ENCODE measurements around the gene TTPAL.

TTPAL gene

GRCh38 chr20:44536175-44536574 lies 60.5 kb downstream of the TTPAL start:
- H3K36me3 Mint-ChIP-seq (ENCODE audit: low read depth): no peaks in the 10 kb centered on the region

GRCh38 chr20:44537993-44538392 lies 62.3 kb downstream of the TTPAL start:
- H3K4me3 Mint-ChIP-seq: no peak overlapping the region
- no peak overlapping the region for H3K27ac Mint-ChIP-seq
- no peaks in the 10 kb centered on the region for H3K9me3 Mint-ChIP-seq
- intact Hi-C loops (cut with micrococcal nuclease): loop anchor here (10.0 kb wide), 1 partner anchor 57 kb away; no protein-coding TSS in a partner anchor
- H3K36me3 Mint-ChIP-seq (ENCODE audit: low read depth): no peaks in the 10 kb centered on the region
- peaks cover 16% of the 10 kb centered on the region for H3K4me1 Mint-ChIP-seq (ENCODE audit: low read depth)
- peaks cover 5% of the 10 kb centered on the region for H3K27me3 Mint-ChIP-seq

More at GRCh38 chr20:44536175-44536574, 60.5 kb downstream of the TTPAL start:
- H3K9me3 Mint-ChIP-seq: no peaks in the 10 kb centered on the region
- peaks cover 21% of the 10 kb centered on the region for H3K4me1 Mint-ChIP-seq (ENCODE audit: low read depth)
- intact Hi-C loops (cut with micrococcal nuclease): loop anchor here (10.0 kb wide), 1 partner anchor 59 kb away; no protein-coding TSS in a partner anchor
- no peak overlapping the region for H3K27ac Mint-ChIP-seq
- peaks cover 11% of the 10 kb centered on the region for H3K27me3 Mint-ChIP-seq
- no peak overlapping the region for H3K4me3 Mint-ChIP-seq

- H3K4me3 Mint-ChIP-seq: no peak overlapping the region
- H3K4me1 Mint-ChIP-seq (ENCODE audit: low read depth): peaks cover 15% of the 10 kb centered on the region
- H3K27me3 Mint-ChIP-seq: peaks cover 3% of the 10 kb centered on the region
- no peaks in the 10 kb centered on the region for H3K9me3 Mint-ChIP-seq
- H3K36me3 Mint-ChIP-seq (ENCODE audit: low read depth): no peaks in the 10 kb centered on the region
- no peak overlapping the region for H3K27ac Mint-ChIP-seq
- intact Hi-C loops (cut with micrococcal nuclease): no loop called here
Measured at GRCh38 chr20:44540834-44541233, 65.2 kb downstream of the TTPAL start.

GRCh38 chr20:44541992-44542391 lies 66.3 kb downstream of the TTPAL start:
- Mint-ChIP-seq H3K4me3 (no peak overlapping the region), H3K27me3 (peaks cover 3% of the 10 kb centered on the region), H3K36me3 (ENCODE audit: low read depth) (no peaks in the 10 kb centered on the region), H3K9me3 (no peaks in the 10 kb centered on the region), H3K27ac (no peak overlapping the region), H3K4me1 (ENCODE audit: low read depth) (peaks cover 7% of the 10 kb centered on the region)
- intact Hi-C loops (cut with micrococcal nuclease): no loop called here

- Mint-ChIP-seq H3K4me1 (ENCODE audit: low read depth) (peaks cover 7% of the 10 kb centered on the region), H3K27me3 (peaks cover 3% of the 10 kb centered on the region), H3K27ac (no peak overlapping the region), H3K36me3 (ENCODE audit: low read depth) (no peaks in the 10 kb centered on the region), H3K9me3 (no peaks in the 10 kb centered on the region), H3K4me3 (no peak overlapping the region)
- intact Hi-C loops (cut with micrococcal nuclease): no loop called here
Measured at GRCh38 chr20:44542890-44543289, 67.2 kb downstream of the TTPAL start.

GRCh38 chr20:44543358-44543757 lies 67.7 kb downstream of the TTPAL start:
- Mint-ChIP-seq H3K4me1 (ENCODE audit: low read depth) (peaks cover 7% of the 10 kb centered on the region), H3K4me3 (no peak overlapping the region), H3K27me3 (peaks cover 3% of the 10 kb centered on the region), H3K36me3 (ENCODE audit: low read depth) (no peaks in the 10 kb centered on the region), H3K9me3 (no peaks in the 10 kb centered on the region), H3K27ac (no peak overlapping the region)
- intact Hi-C loops (cut with micrococcal nuclease): no loop called here

All from dendritic cell treated with granulocyte-macrophage colony-stimulating factor and Interleukin-4, amounts not matched to agents 40 ng/mL and 50 ng/mL, for 4 days (primary cell).